K562 (cell line): ENCODE data around the gene WDR55. TPM values are rescaled to one million over a fixed set of nuclear protein-coding genes. Genes with fewer than 3 reads are reported as not detected.

Experiments used
- ATAC-seq: fragments of 200-7000 bp; cut with Tn5 transposase; 3 replicates; pipeline ENCODE4 v1.9.1; 2020; ENCODE audit warnings: moderate library complexity
- BruUV-seq: library from RNA; stranded (reverse); fragments of 400-500 nt; replicated peaks from 2 replicates; lab custom pipeline; 2021; lab: Mats Ljungman, UMichigan
- CTCF ChIA-PET: fragments of 300-600 bp; formaldehyde crosslinking; extraction: SDS; loops from one replicate; lab custom pipeline; 2021; ENCODE audit warnings: low intra/inter-chr PET ratio; lab: Yijun Ruan, JAX
- POLR2A ChIA-PET: fragments of 300-600, 350-650 bp; sonication (Branson Sonifier 250); formaldehyde crosslinking; extraction: SDS; loops from one replicate; lab custom pipeline; 2021; ENCODE audit warnings: antibody characterized with exemption, inconsistent platforms; lab: Yijun Ruan, JAX
- DNase-seq, 4 experiments: peaks; one replicate each; pipeline versions ENCODE4 v3.0.0 to v3.0.0-alpha.2; 2011 to 2018; ENCODE audit warnings: low spot score in 3 of 4, mixed read lengths in 3 of 4; ENCODE audit errors: extremely low read depth in 1 of 4
- FAIRE-seq: peaks from 2 replicates; lab custom pipeline; 2011; peaks lifted over from hg19 to GRCh38; lab: Jason Lieb, UNC
- H2AFZ ChIP-seq: 2 replicates; pipeline ENCODE4 v1.6.0; 2011; ENCODE audit warnings: low read depth, low read length, control low read depth, inconsistent platforms
- H3K27ac ChIP-seq: fragments of 200-600 bp; 3 replicates; pipeline ENCODE4 v1.8.0; 2011; ENCODE audit warnings: low read depth, mild to moderate bottlenecking, control low read depth, inconsistent platforms, low read length, moderate library complexity, mixed read lengths; ENCODE audit errors: extremely low read depth
- H3K27me3 ChIP-seq, 2 experiments: fragments of 300-600 bp in 1 of 2; 2 replicates in 1 of 2; 3 replicates in 1 of 2; pipeline versions ENCODE4 v1.6.0 to v1.8.0; 2011; ENCODE audit warnings: inconsistent platforms in 2 of 2, low read length in 2 of 2, mild to moderate bottlenecking in 1 of 2, mixed read lengths in 1 of 2, moderate library complexity in 1 of 2; ENCODE audit not compliant: control insufficient read depth in 2 of 2, insufficient read depth in 2 of 2
- H3K36me3 ChIP-seq: fragments of 300-600 bp; 3 replicates; pipeline ENCODE4 v1.8.0; 2011; ENCODE audit warnings: mild to moderate bottlenecking, low read length, inconsistent platforms; ENCODE audit not compliant: control insufficient read depth, insufficient read depth
- H3K4me1 ChIP-seq, 2 experiments: fragments of 200-600 bp in 1 of 2; replicated peaks in 1 of 2; 2 replicates in 1 of 2; 3 replicates in 1 of 2; pipeline versions ENCODE4 v1.5.1 to v1.8.0; 2011; ENCODE audit warnings: inconsistent platforms in 2 of 2, low read length in 2 of 2, mild to moderate bottlenecking in 1 of 2, mixed read lengths in 1 of 2, moderate library complexity in 1 of 2; ENCODE audit not compliant: control insufficient read depth in 2 of 2, insufficient read depth in 2 of 2
- H3K4me2 ChIP-seq: 2 replicates; pipeline ENCODE4 v1.6.1; 2011; ENCODE audit warnings: low read length, control low read depth, inconsistent platforms, mixed read lengths; ENCODE audit not compliant: insufficient read depth
- H3K4me3 ChIP-seq: fragments of 200-600 bp; sonication (generic), shearing (Covaris generic); 2 replicates; pipeline ENCODE4 v1.5.1; 2016; ENCODE audit warnings: control low read depth, inconsistent platforms
- H3K79me2 ChIP-seq: fragments of 200-600 bp; 3 replicates; pipeline ENCODE4 v1.8.0; 2011; ENCODE audit warnings: low read length, inconsistent platforms; ENCODE audit not compliant: control insufficient read depth, insufficient read depth
- H3K9ac ChIP-seq, 2 experiments: 2 replicates each; pipeline versions ENCODE4 v1.6.0 to v1.6.1; 2011; ENCODE audit warnings: low read depth in 2 of 2, low read length in 2 of 2, control low read depth in 1 of 2, inconsistent platforms in 1 of 2, mild to moderate bottlenecking in 1 of 2, mixed read lengths in 1 of 2; ENCODE audit not compliant: insufficient read depth in 1 of 2
- H3K9me1 ChIP-seq: one replicate; pipeline ENCODE4 v1.6.0; 2011; ENCODE audit warnings: inconsistent platforms, mild to moderate bottlenecking, low read length, moderate library complexity; ENCODE audit not compliant: control insufficient read depth, insufficient read depth
- H3K9me3 ChIP-seq: replicated peaks from 2 replicates; pipeline ENCODE4 v1.5.1; 2011; ENCODE audit warnings: low read depth, low read length, inconsistent platforms; ENCODE audit not compliant: control insufficient read depth, insufficient read depth
- H4K20me1 ChIP-seq: replicated peaks from 2 replicates; pipeline ENCODE4 v1.6.1; 2011; ENCODE audit warnings: low read length, inconsistent platforms, mixed read lengths; ENCODE audit not compliant: control insufficient read depth, insufficient read depth
- CEBPB ChIP-seq: fragments of 450-650 bp; IDR thresholded peaks from 2 replicates; pipeline ENCODE4 v1.6.1; 2016; ENCODE audit warnings: missing genetic modification characterization, missing compliant biosample characterization
- CEBPG ChIP-seq, 3 experiments: fragments of 200-800 bp in 1 of 3; sonication (Bioruptor generic) in 1 of 3; sonication (generic) in 1 of 3; formaldehyde crosslinking in 1 of 3; IDR thresholded peaks in 2 of 3; conservative IDR thresholded peaks in 1 of 3; 2 replicates each; pipeline versions ENCODE4 v1.6.1 to v1.8.0; 2016 to 2022; ENCODE audit warnings: missing compliant biosample characterization in 2 of 3, missing genetic modification characterization in 2 of 3, mild to moderate bottlenecking in 1 of 3, missing genetic modification reagents in 1 of 3
- CHD4 ChIP-seq: fragments of 200-600 bp; sonication (generic); IDR thresholded peaks from 3 replicates; pipeline ENCODE4 v1.6.1; 2012; ENCODE audit warnings: low read depth, mild to moderate bottlenecking, mixed read lengths, low read length, inconsistent platforms; ENCODE audit not compliant: insufficient read depth, insufficient replicate concordance, poor library complexity, severe bottlenecking
- CREM ChIP-seq: IDR thresholded peaks from 2 replicates; pipeline ENCODE4 v1.6.1; 2014; ENCODE audit warnings: antibody characterized with exemption, low read depth
- E2F4 ChIP-seq: sonication (generic); formaldehyde crosslinking; IDR thresholded peaks from 2 replicates; pipeline ENCODE4 v1.8.0; 2022; ENCODE audit warnings: mild to moderate bottlenecking, low read depth, missing genetic modification reagents
- EZH2 ChIP-seq: IDR thresholded peaks from 2 replicates; pipeline ENCODE4 v1.6.1; 2012; ENCODE audit warnings: low read depth, mild to moderate bottlenecking, inconsistent platforms, low read length, borderline replicate concordance
- FOXO4 ChIP-seq: fragments of 450-650 bp; formaldehyde crosslinking; IDR thresholded peaks from 2 replicates; pipeline ENCODE4 v1.4.0; 2020; ENCODE audit warnings: mild to moderate bottlenecking, moderate library complexity
- NFRKB ChIP-seq: fragments of 450-650 bp; IDR thresholded peaks from 2 replicates; pipeline ENCODE4 v1.6.1; 2016; ENCODE audit warnings: low read depth
- PREB ChIP-seq: sonication (generic); formaldehyde crosslinking; IDR thresholded peaks from 2 replicates; pipeline ENCODE4 v1.8.1; 2023; ENCODE audit warnings: mild to moderate bottlenecking, missing genetic modification reagents
- SP1 ChIP-seq: sonication (generic); formaldehyde crosslinking; IDR thresholded peaks from 2 replicates; pipeline ENCODE4 v1.8.1; 2022; ENCODE audit warnings: mild to moderate bottlenecking, missing genetic modification reagents
- ZNF121 ChIP-seq: sonication (generic); formaldehyde crosslinking; conservative IDR thresholded peaks from 2 replicates; pipeline ENCODE4 v1.8.0; 2022; ENCODE audit warnings: missing genetic modification reagents
- ZNF280B ChIP-seq: fragments of 250-450 bp; sonication (Bioruptor Pico); IDR thresholded peaks from 2 replicates; pipeline ENCODE4 v1.5.1; 2021; ENCODE audit warnings: mild to moderate bottlenecking
- ZNF507 ChIP-seq: conservative IDR thresholded peaks from 2 replicates; pipeline ENCODE4 v1.6.1; 2017; ENCODE audit warnings: missing genetic modification characterization, missing compliant biosample characterization
- WGBS: fragments of 100-300 bp; shearing (Covaris generic); methylation state at CpG from one replicate; pipeline ENCODE4 v1.1.6; 2016; ENCODE audit warnings: low coverage, mixed read lengths; ENCODE audit not compliant: insufficient coverage; ENCODE audit errors: missing lambda C conversion rate; 5-methylcytosine and 5-hydroxymethylcytosine counted together
- in situ Hi-C: fragments of 300-500 bp; cut with MboI; formaldehyde crosslinking; loops from 4 replicates; pipeline ENCODE4 v1.15.0; 2018; ENCODE audit warnings: inconsistent platforms, mixed read lengths
- intact Hi-C: fragments of 100-400 bp; cut with micrococcal nuclease; formaldehyde crosslinking; loops from 2 replicates; pipeline ENCODE4 v1.14.2; 2022
- polyA plus RNA-seq, 8 experiments: library from polyadenylated mRNA; depleted of rRNA in 4 of 8; stranded (reverse) in 5 of 8; unstranded in 3 of 8; fragments of >200 nt; fragmentation: Nextera tagmentation in 2 of 8; fragmentation: Illumina TruSeq in 1 of 8; extraction: Ambion mirVana in 2 of 8; extraction: Trizol in 1 of 8; gene quantifications; 2 replicates each; pipeline versions ENCODE4 v1.2.1 to v1.2.3, GENCODE V29; 2011 to 2014; ENCODE audit warnings: inconsistent platforms in 1 of 8, missing spikeins in 1 of 8
- total RNA-seq, 7 experiments: library from RNA; depleted of rRNA in 6 of 7; stranded (reverse); fragments of >200 nt in 6 of 7; fragmentation: Illumina TruSeq in 2 of 7; extraction: Trizol in 2 of 7; gene quantifications; 2 replicates each; pipeline versions ENCODE4 v1.2.1 to v1.2.3, GENCODE V29; 2011 to 2021; ENCODE audit warnings: low replicate concordance in 1 of 7

WDR55 gene
- total and polyA plus RNA-seq, 9 of the 15 experiments (the other 6 are each of a cell fraction or from before 2014, with no cell fraction given), result 5.2 to 45.0 (median 29.3) TPM

GRCh38 chr5:140713562-140714094 is 48.9 kb downstream of the WDR55 start:
- ChIA-PET CTCF (no interaction called here), POLR2A (no interaction called here)
- no peak overlapping the region for H2AFZ ChIP-seq
- H3K4me3 ChIP-seq, result no peak overlapping the region
- intact Hi-C loops (loop anchor here (10.0 kb wide), 2 partner anchors 529 to 599 kb away; partner anchors contain the start of gene PURA), in situ Hi-C loops (loop anchor here (5.0 kb wide), 1 partner anchor 346 kb away; no protein-coding TSS in a partner anchor)
- H3K27me3 ChIP-seq, result no peaks in the 10 kb centered on the region
- no TSS peak for BruUV-seq
- peak; percentile 75 for TF ChIP-seq ZNF121
- no peak for TF ChIP-seq ZNF507
- no peak for TF ChIP-seq ZNF280B (CRISPR knock-in tag)
- no peak for TF ChIP-seq PREB (CRISPR knock-in tag)
- TF ChIP-seq CREM, result no peak
- no peak for TF ChIP-seq E2F4 (CRISPR knock-in tag)
- TF ChIP-seq EZH2, result no peak
- TF ChIP-seq CHD4, result no peak
- TF ChIP-seq NFRKB, result no peak
- no peak for TF ChIP-seq SP1
- TF ChIP-seq CEBPB, result peak; percentile 54
- no peak for TF ChIP-seq CEBPG (CRISPR knock-in tag; IDR thresholded peaks at IDR 0.05)
- TF ChIP-seq CEBPG (tag; conservative IDR thresholded peaks at IDR 0.05 in 1 of 2, IDR thresholded peaks at IDR 0.05 in 1 of 2), result peak; percentile 24 to 36; a peak in 1 of 4 replicates
- TF ChIP-seq FOXO4 (CRISPR knock-in tag), result no peak
- no peaks in the 10 kb centered on the region for H3K79me2 ChIP-seq
- H3K4me2 ChIP-seq, result no peak overlapping the region
- no peaks in the 10 kb centered on the region for H3K36me3 ChIP-seq
- H4K20me1 ChIP-seq, result no peaks in the 10 kb centered on the region
- H3K4me1 ChIP-seq, result peaks cover 0 to 10% of the 10 kb centered on the region in 2 experiments; a peak in 4 of 5 replicates
- no peak overlapping the region for H3K9ac ChIP-seq
- no peak for ATAC-seq
- DNase-seq, result no peak
- no peaks in the 10 kb centered on the region for H3K9me3 ChIP-seq
- no peak overlapping the region for H3K27ac ChIP-seq
- WGBS, result 56% methylated on average over 1 of the region's 1 CpG
- H3K9me1 ChIP-seq, result no peaks in the 10 kb centered on the region
- no peak for FAIRE-seq
